GM19025 (cell line): ENCODE results near the gene CPXM2.

Source experiments
- ATAC-seq: cut with Tn5 transposase; IDR thresholded peaks from one replicate; pipeline ENCODE4 v1.9.1; 2021; ENCODE audit warnings: mild to moderate bottlenecking, low read depth, moderate library complexity; ENCODE audit not compliant: unreplicated experiment

The CPXM2 gene

DNA sequence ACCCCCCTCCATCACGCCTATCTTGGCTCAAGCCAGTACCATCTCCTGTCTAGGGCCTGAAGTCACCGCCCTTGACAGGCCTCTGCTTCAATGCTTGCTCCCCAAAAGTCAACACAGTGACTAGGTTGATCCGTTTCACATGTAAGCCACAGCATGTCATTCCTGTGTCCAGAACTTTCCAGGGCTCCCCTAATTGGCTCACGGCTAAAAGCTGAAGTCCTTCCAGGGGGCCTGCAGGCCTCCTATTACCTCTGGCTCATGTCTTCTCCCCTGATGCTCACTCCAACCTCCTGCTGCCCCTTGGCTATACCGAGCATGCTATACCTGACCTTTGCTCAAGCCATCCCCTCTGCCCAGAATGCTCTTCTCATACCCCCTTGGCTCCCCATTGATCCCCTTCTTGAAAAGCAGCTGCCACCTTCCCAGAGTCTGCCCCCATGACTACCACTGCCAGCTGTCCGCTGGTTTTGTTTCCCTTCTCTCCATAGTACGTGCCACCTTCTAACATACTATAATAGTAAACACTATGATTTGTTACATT, 39.1 kb downstream of the CPXM2 start:
- ATAC-seq, result no peak

DNA sequence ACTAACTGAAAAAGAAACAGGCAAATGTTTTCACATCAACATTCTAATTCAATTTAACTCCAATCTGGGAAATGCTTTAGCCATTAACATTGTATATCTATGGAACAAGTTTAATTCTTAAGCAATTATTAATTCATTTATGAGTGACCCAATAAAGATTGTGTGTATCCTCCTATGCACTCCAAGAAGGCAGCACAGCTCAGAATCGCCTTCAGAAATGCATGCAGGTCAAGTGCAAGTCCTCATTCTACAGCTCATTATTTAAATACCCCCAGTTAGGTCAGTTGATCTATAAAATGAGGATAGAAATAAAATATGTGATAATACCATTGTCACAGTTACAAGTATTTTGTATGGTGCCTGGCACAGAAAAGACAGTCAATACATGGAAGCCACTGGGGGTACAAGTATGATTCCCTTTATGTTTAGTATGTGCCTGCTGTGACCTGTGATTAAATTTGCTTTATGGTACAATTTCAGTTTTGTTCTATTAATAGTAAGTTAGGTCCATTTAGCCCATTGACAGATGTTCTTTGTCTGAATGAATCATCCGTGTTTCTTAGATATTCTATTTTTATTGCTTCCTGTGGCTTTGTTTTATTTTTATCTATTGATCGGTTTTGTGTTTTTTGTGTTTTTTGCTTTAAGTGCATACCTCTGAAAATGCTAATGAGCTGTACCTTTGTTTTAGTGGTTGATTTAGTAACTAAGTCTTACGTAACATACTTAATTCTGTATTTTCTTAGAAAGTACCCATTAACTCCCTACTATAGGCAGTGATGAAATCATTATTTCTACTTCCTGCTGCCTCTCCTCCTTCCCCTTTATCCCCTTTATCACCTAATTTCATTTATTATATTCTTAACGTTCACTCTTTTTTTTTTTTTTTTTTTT, 42.8 kb downstream of the CPXM2 start:
- ATAC-seq, result peak; percentile 81

DNA sequence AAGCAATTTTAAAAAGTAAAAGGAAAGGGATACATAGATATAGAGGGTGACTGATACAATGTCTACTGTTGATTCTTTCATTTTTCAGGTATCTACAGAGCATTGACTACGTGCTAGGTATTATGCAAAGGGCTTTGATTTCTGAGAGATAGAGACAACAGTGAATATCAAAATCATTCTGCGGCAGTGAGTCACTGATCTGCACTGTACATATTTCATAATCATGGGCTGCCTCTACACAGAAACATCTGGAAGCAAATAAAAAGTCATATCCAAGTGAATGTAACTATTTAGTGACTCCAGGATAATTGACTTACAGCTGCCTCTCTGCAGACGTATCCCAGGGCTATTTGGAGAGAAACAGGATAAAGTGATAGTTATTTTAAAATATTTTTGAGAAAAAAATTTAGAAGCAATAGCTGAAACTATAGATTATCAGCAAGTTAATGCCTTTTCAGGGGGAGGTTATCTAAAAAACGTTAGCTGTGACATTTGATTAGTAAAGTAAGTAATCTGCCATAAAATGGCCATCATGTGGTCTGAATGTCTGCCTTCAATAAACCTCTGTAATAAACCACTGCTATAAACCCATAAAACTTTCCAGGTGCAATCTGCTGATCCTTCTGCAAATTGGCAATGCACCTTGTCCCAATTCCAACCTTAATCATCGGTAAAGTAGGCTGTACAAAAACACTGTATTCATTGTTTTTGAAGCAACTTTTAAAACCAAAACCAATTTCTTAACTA, 43.7 kb downstream of the CPXM2 start:
- no peak for ATAC-seq

DNA sequence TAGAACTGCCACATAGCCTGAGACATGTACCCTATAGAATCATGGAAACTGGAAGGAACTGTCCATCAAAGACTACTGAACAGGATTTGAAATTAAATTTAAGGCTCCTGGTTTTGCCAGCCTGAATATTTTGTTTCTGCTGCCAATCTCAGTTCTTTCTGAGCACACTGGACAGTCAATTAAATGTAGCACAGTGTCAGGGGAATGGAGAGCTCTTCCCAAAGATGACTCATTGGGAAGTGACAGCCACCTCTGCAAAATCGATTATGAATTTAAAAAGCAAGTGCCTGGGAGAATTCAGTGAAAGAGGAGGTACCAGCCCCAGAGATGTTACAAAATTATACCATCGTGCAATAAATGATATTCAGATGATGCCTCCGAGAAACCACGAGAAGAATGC, 47.8 kb downstream of the CPXM2 start:
- ATAC-seq, result no peak

DNA sequence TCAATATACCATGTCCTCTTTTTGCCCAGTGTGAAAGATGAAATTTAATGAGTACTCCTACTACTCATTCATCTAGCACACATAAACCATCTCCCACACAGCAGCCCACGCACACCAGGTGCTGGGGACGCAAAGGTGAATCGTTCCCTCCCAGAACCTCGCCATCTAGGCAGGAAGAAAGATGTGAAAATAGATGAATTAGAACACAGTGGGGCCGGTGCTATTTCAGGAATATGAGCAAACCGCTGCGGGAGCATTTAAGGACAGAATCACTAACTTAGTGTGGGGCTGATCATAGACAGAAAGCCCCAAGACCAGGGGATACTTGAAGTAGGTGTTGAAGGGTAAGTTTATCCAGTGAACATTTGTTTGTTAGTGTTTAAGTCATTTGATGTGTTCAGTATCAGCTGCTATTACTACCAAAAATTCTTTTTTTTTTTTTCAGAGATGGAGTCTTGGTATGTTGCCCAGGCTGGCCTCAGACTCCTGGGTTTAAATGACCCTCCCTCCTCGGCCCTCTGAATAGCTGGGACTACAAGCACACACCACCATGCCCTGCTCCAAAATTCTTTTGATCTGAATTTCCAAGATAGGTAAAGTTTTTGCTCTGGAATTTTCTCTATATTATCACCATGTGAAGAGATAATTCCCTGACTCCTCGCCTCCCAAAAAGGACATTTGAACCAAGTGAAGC, 48.8 kb downstream of the CPXM2 start:
- no peak for ATAC-seq

DNA sequence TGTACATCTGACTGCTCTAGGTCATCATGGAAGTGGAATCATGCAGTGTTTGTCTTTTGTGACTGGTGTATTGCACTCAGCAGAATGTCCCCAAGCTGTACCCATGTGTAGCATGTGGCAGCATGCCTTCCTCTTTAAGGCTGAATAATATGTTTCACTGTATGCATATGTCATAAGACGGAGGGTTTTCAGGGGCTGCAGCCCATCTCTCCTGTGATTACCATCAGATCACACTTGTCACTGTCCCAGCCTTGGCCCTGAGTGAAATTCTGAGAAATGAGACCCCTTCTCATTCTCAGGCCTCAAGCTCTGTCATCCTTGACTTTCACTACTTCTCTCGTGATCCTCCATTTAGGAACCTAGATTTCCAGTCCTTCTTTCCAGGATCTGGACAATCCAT, 50.0 kb downstream of the CPXM2 start:
- no peak for ATAC-seq

DNA sequence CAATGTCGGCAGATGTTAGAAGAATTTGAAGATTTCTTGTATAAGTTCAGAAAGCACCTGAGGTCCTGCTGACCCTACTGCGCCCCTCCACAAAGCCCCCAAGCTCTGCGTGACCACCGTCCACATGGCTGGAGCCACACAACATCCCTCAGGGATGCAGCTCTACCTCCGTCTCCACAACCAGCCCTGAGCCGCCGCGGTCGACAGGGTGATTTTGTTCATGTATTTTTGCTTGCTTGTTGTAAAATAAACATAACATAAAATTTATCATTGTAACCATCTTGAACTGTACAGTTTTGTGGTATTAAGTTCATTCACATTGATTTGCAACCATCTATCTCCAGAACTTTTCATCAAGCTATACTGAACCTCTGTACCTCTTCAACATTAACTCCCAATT, 50.5 kb downstream of the CPXM2 start:
- no peak for ATAC-seq

DNA sequence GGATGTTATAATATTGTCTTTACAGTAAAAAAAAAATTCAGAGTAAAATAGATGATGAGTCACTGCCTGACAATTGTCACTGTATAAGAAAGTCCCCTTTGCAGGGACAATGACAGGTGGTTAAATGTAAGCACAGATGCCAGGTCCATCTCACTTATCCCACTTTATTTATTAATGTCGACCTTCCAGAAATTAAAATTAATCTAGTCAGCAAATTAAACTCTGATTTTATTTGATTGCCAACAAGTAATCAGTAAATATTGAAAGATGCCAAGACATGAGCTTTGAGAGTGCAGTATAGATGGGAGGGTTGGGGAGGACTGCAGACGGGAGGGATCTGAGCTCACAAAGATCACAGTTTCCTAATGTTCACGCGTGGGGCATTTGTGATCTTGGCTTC, 50.9 kb downstream of the CPXM2 start:
- ATAC-seq, result no peak

DNA sequence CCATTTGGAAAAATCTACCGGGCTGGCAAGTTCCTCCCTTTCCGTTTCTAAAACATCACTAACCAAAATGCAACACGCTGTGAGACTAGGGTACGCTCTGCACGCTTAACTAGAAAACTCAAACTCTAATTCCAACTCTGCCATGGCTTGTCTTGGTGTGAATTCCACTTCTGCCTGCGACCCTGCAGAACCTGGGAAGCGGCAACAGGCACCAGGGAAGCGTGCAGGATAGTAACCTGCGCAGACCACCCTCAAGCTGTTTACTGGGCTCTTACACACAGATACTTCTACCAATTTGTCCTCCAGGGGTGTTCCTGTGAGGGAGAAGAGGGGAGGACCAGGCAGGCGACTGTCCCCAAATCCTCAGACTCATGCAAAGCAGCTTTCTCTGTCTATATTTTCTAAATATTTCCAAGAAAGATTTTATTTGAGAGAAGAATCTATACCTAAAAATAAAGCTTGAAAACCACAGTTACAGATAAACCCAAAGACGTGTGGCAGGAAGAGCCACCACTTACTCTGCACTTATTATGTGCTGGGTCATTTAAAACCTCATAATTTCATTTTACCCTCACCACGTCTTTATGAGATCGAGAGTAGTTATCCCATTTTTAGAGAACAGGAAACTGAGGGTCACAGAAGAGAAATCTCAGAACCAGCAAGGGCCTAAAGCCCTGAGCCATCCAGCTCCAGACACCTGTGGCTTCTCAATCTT, 52.9 kb downstream of the CPXM2 start:
- ATAC-seq, result no peak

DNA sequence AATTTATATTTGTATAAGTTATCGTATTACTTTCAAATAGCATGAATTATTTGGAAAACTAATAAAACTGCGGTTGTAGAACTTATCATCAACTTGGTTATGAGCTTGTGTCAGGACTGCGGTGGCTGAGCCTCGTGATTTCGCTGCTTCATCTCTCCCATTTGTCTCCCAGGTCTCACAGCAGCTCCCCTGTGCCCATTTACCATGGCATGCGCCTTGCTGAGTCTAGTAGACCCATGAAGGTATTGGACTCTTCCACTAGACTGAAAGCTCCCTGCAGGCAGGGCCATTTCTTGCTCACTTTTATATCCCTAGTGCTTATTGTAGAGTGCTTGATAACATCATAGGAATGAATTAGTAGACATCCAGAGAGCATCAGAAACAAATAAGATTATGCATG, 53.9 kb downstream of the CPXM2 start:
- no peak for ATAC-seq

DNA sequence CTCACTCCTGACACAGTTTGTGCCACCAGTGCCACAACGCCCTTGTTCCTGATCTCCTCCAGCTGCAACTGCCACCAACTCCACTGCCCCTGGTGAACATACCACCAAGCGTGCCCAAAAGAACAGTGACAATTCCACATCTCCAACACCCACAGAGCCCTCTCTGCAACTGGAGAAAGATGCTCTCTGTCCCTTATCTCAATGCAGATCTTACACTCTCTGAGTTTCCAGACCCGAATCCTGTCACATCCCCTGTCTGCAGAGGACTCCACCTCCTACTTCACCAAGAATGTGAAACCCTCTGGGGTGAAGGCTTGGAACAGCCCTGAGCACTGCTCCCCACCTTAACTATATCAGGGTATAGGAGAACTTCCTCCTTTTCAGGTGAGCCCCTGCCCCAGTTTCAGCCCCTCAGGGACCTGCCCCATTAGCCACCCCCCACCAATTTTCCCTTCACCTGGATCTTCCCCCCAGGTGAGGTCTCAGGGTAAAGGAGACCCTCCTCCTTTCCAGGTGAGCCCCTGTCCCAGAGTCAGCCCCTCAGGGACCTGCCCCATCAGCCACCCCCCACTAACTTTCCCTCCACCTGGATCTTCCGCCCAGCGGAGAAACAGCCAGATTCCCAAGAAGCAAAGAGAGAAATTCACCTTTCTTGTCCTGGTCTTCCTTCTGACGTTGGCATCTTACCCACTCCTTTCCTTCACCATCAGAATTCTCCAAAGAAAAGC, 55.0 kb downstream of the CPXM2 start:
- ATAC-seq, result no peak

DNA sequence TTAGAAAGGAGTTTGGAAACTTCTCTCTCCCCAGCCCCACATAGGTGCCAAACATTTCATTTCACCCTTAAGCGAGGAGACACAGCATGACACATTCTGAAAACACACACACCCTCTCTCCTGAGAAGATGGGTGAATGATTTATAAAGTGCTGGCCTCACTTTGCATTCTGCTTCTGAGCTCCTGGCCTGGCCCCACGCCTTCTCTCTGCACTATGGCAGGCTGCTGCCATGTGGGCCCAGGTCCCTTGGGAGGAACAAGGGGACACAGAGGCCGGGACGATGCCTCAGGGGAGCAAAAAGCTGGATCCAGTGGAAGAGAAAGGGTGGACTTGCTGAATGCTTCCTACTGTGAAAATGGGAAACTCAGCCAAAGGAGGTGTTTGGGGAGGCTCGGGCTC, 56.0 kb downstream of the CPXM2 start:
- peak; percentile 94 for ATAC-seq

DNA sequence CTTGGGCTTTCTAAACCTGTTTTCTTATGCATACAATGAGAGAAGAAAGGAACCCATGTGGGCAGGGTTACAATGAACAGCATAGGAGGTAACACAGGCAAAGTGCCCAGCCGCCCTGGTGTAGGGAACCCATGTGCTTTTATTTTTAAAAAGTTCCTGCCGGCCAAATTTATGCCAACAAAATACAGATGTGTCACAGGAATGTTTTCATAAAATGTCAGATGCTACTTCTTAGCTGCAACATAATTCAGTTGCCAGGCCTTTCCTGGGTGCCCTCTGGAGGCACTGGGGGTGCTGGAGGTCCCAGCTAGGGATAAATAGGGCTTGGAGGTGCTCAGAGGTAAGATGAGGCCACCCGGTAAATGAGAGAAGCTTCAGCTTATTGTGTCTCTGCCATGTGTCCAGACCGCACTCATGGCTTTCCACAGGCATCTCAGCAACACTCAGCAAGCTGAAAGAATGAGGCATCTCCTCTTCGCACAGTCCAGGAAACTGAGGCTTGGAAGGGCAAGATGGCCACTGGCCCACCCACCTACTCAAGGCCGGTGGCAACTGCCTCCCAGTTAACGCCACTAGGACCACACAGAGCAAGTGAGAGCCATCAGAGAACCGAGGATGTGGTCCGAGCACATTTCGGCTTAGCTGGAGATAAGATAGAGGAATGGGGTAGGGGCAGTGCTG, 58.3 kb downstream of the CPXM2 start:
- ATAC-seq, result no peak

DNA sequence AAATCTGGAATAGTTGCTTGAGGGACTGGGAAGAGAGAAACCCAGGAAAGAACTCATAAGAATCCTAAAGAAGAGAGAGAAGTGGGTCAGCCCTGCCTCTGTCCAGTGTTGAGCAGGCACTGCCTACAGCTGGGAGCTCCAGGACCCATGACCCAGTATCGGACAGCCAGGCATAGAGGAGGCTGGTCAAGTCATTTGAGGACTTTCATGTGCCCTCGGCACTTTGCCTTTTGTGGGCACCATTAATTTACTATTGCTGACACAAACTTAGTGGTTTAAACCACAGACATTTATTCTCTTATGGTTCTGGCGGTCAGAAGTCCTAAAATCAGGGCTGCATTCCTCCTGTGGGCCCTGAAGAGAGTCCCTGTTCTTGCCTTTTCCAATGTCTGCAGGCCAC, 60.3 kb downstream of the CPXM2 start:
- ATAC-seq, result no peak

DNA sequence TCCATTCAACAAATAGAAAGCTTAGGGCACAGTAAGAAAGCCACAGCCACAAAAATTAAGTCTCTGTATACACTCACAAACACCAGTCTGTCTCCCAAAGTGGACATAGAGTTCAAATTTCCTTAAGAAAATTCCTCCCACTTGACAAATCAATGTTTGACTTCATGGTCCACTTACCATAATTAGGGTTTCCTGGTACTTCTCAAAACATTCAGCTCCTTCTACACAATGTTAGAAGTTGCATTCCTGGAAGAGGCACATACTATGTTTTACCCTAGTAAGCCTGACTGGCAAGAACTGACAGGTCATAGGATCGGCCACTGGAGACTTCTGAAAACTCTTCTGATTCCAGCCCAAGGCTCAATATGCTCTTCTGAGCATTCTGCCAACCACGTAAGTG, 70.5 kb downstream of the CPXM2 start:
- ATAC-seq, result no peak

DNA sequence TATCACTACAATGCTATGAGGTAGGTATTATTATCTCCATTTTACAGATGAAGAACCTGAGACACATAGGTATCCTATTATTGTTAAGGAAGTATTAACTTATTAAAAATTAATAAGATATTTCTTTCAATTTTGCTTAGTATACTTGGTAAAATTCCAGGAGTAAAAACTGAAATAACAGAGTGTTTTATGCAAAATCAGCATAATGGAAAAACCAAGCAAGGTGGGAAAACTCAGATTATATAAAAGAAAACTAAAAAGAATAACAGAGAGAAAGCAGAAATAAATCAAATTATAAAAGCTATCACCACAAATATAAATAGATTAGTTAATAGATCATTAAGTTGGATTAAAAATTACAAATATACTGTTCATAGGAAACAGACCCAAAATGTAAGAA, 82.0 kb downstream of the CPXM2 start:
- ATAC-seq, result no peak

DNA sequence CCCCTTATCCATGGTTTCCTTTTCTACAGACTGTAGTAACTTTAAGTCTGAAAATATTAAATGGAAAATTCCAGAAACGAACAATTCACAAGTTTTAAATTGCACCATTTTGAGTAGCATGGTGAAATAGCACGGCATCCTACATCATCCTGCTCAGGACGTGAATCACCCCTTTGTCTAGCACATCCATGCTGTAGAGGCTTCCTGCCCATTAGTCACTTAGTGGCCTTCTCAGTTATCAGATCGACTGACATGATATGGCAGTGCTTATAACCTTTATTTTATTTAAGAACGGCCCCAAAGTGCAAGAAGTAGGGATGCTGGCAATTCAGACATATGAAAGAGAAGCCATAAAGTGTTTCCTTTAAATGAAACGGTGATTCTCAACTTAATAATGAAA, 82.7 kb downstream of the CPXM2 start:
- ATAC-seq, result no peak

DNA sequence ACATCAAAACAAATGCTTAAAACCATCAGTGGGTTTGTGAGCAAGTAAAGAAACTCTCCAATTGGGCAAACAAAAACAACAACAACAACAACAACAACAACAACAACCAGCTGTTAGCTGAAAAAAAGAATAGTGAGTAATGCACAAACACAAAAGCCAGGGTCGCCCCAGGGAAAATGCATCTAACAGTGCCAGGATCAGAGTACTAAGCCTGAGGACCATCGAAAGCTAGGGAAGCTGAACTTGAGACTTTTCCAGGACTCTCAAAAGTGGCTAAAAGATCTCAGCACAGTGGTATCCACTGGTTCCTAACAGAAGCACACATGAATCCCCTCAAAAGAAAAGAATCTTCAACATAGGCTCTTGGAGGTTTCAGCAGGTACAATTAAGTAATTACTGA, 83.3 kb downstream of the CPXM2 start:
- no peak for ATAC-seq

DNA sequence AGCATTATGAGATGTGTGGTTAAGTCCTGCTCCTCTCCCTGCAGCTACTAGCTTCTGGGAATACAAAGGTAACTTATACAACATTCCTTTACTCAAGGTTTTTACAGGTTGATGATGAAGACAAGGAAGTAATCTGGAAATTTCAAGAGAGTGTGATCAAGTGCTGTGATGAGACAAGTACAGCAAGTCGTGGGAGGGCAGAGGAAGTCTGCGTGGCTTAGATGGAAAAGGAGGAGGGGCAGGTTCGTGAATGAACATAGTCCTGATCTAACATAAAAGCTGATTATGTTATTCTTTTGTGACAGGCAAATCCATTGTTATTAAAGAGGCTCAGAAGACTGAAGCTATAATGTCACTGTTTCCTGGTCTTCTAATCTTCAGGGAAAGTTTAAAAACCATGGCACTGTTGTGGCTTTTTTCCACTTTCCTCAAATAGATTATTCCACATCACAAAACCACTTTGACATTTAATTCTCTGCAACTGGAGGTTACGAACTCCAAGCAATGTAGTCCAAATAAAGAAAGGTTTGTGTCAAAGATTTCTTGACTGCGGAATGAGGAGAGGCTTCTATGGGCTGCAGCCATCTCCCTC, 84.1 kb downstream of the CPXM2 start:
- no peak for ATAC-seq
